ENCODE measurements around the gene FZD7. TPM values are rescaled to one million over a fixed set of nuclear protein-coding genes. Genes with fewer than 3 reads are reported as not detected.

FZD7 gene
- total and polyA plus RNA-seq, 2 of the 8 experiments (the other 6 are each of a cell fraction or from before 2014, with no cell fraction given): 176 to 246 TPM

DNA sequence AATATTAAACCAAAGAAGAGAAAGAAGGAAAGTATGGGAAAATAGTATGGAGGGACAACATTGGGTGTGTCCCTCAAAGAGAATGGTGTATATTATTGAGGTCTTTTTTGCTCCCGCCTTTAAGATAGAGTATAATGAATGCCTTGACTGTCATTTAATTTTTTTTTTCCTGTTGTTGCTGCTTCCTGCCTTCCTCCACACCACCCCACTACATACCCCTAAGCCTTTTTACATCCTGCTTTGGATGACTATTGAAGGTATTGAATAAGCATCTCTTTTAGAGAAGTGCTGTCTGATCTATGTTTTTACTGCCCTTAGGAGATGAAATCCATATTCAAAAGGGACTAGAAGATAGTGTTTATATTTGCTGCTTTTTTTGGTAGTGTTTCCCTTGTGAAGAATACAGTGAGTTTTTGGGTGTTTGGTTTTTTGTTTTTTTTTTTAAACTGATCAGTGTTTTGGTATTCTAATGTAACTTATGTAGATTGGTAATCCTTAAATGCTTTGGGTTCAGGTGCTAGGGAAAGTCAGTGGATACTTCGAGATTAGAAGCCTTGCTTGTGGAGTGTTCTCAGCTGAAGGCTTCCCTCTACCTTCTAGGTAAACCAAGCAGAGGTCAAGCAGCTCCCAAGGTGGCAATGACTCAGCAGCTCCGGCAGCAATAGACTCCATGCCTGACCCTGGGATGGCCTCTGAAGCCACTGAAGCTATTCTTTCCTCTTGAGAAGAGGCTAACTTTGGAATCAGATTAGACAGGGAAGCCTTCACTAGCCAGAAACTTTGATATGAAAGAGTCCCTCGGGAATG, 5.0 kb downstream of the FZD7 start (continued):
- no peak for TF ChIP-seq GABPA (IDR thresholded peaks at IDR 0.05; ENCODE audit: borderline replicate concordance, insufficient read depth, low read length)
- TF ChIP-seq EGR1 (IDR thresholded peaks at IDR 0.05; ENCODE audit: borderline replicate concordance, low read depth, low read length): no peak
- TF ChIP-seq NRF1 (IDR thresholded peaks at IDR 0.05; ENCODE audit: low read depth, low read length): no peak
- no peak for TF ChIP-seq RFX5 (IDR thresholded peaks at IDR 0.05; ENCODE audit: borderline replicate concordance, low read depth, low read length)
- 0 out of 2 replicates have a peak, but pooled peaks have one; percentile 6 for TF ChIP-seq TAF1 (IDR thresholded peaks at IDR 0.05; ENCODE audit: low read depth, low read length)
- TF ChIP-seq CHD1 (IDR thresholded peaks at IDR 0.05; ENCODE audit: low read depth, low read length): no peak
- TF ChIP-seq NANOG (IDR thresholded peaks at IDR 0.05; ENCODE audit: insufficient read depth, low read depth, low read length, poor library complexity, severe bottlenecking): no peak
- TF ChIP-seq, protein P1, sequence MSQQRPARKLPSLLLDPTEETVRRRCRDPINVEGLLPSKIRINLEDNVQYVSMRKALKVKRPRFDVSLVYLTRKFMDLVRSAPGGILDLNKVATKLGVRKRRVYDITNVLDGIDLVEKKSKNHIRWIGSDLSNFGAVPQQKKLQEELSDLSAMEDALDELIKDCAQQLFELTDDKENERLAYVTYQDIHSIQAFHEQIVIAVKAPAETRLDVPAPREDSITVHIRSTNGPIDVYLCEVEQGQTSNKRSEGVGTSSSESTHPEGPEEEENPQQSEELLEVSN (IDR thresholded peaks at IDR 0.05): no peak
- no peak for TF ChIP-seq HDAC6 (IDR thresholded peaks at IDR 0.05; ENCODE audit: low read depth, low read length)
- TF ChIP-seq EP300 (IDR thresholded peaks at IDR 0.05; ENCODE audit: borderline replicate concordance in 1 of 2, low read depth in 2 of 2, low read length in 2 of 2): no peak
- no peak for TF ChIP-seq SRF (IDR thresholded peaks at IDR 0.05; ENCODE audit: low read depth, low read length)
- TF ChIP-seq SP4 (IDR thresholded peaks at IDR 0.05; ENCODE audit: low read length): no peak
- no peak for TF ChIP-seq SP1 (IDR thresholded peaks at IDR 0.05; ENCODE audit: low read depth, low read length)
- no peak for TF ChIP-seq CREB1 (IDR thresholded peaks at IDR 0.05)
- no peak for TF ChIP-seq CHD2 (IDR thresholded peaks at IDR 0.05; ENCODE audit: low read length)
- peak in 1 of 2 experiments; percentile 73; a peak in 2 of 3 replicates for TF ChIP-seq POLR2A (IDR thresholded peaks at IDR 0.05; ENCODE audit: control extremely low read depth in 1 of 2, low read depth in 2 of 2, low read length in 2 of 2)

Measured in H1 (cell line).